HepG2 (cell line): ENCODE results near the gene ADAMTS15. TPM values are rescaled to one million over a fixed set of nuclear protein-coding genes. Genes with fewer than 3 reads are reported as not detected.

Experiments used
- ATAC-seq: fragments of 200-7000 bp; cut with Tn5 transposase; 3 replicates; pipeline ENCODE4 v1.9.1; 2020; ENCODE audit warnings: mild to moderate bottlenecking, moderate library complexity
- BruUV-seq: library from RNA; stranded (reverse); fragments of 400-500 nt; replicated peaks from 2 replicates; lab custom pipeline; 2021; lab: Mats Ljungman, UMichigan
- CTCF ChIA-PET: fragments of 300-600 bp; formaldehyde crosslinking; extraction: SDS; loops from one replicate; lab custom pipeline; 2021; ENCODE audit warnings: low total read pairs, inconsistent platforms, low intra/inter-chr PET ratio; lab: Yijun Ruan, JAX
- POLR2A ChIA-PET: fragments of 350-600 bp; sonication (Branson Sonifier 250); formaldehyde crosslinking; loops from one replicate; lab custom pipeline; 2020; ENCODE audit warnings: antibody characterized with exemption, inconsistent platforms; lab: Yijun Ruan, JAX
- DNase-seq: peaks from one replicate; pipeline ENCODE4 v3.0.0-alpha.2; 2015; ENCODE audit warnings: low spot score
- FAIRE-seq: peaks from 3 replicates; lab custom pipeline; 2011; peaks lifted over from hg19 to GRCh38; lab: Jason Lieb, UNC
- H2AFZ ChIP-seq: one replicate; pipeline ENCODE4 v1.6.1; 2011; ENCODE audit warnings: low read length, inconsistent platforms
- H3K27ac ChIP-seq: fragments of 300-600 bp; 3 replicates; pipeline ENCODE4 v1.8.0; 2011; ENCODE audit warnings: mixed run types, mild to moderate bottlenecking, mixed read lengths, low read length, inconsistent platforms; ENCODE audit not compliant: insufficient read depth; ENCODE audit errors: extremely low read length
- H3K27me3 ChIP-seq, 2 experiments: fragments of 200-600 bp in 1 of 2; 2 replicates in 1 of 2; 3 replicates in 1 of 2; pipeline versions ENCODE4 v1.6.0 to v1.8.0; 2011; ENCODE audit warnings: low read length in 2 of 2, mild to moderate bottlenecking in 2 of 2, moderate library complexity in 2 of 2, inconsistent platforms in 1 of 2; ENCODE audit not compliant: insufficient read depth in 2 of 2, control insufficient read depth in 1 of 2
- H3K36me3 ChIP-seq, 2 experiments: fragments of 200-600 bp in 1 of 2; replicated peaks in 1 of 2; 2 replicates in 1 of 2; 3 replicates in 1 of 2; pipeline versions ENCODE4 v1.5.1 to v1.8.0; 2011; ENCODE audit warnings: low read length in 2 of 2, inconsistent platforms in 1 of 2; ENCODE audit not compliant: insufficient read depth in 2 of 2, control insufficient read depth in 1 of 2
- H3K4me1 ChIP-seq: 2 replicates; pipeline ENCODE4 v1.5.1; 2012; ENCODE audit warnings: low read length, inconsistent platforms; ENCODE audit not compliant: insufficient read depth
- H3K4me2 ChIP-seq: 2 replicates; pipeline ENCODE4 v1.6.0; 2011; ENCODE audit warnings: low read depth, low read length, inconsistent platforms
- H3K4me3 ChIP-seq, 3 experiments: fragments of 200-600 bp in 1 of 3; sonication (generic), shearing (Covaris generic) in 1 of 3; replicated peaks in 1 of 3; 2 replicates each; pipeline ENCODE4 v1.5.1; 2011 to 2016; ENCODE audit warnings: low read length in 3 of 3, inconsistent platforms in 2 of 3, low read depth in 2 of 3, mild to moderate bottlenecking in 2 of 3, control low read depth in 1 of 3, mixed read lengths in 1 of 3; ENCODE audit not compliant: insufficient read depth in 1 of 3
- H3K79me2 ChIP-seq: one replicate; pipeline ENCODE4 v1.6.1; 2011; ENCODE audit warnings: low read length, inconsistent platforms; ENCODE audit not compliant: insufficient read depth
- H3K9ac ChIP-seq: 2 replicates; pipeline ENCODE4 v1.6.0; 2011; ENCODE audit warnings: mild to moderate bottlenecking, low read depth, low read length, inconsistent platforms; ENCODE audit not compliant: insufficient read depth
- H3K9me3 ChIP-seq: 2 replicates; pipeline ENCODE4 v1.5.1; 2012; ENCODE audit warnings: mild to moderate bottlenecking, low read length
- H4K20me1 ChIP-seq: 2 replicates; pipeline ENCODE4 v1.6.0; 2011; ENCODE audit warnings: inconsistent platforms, mild to moderate bottlenecking, low read length, moderate library complexity; ENCODE audit not compliant: insufficient read depth
- HIVEP1 ChIP-seq: sonication (generic); formaldehyde crosslinking; IDR thresholded peaks from 2 replicates; pipeline ENCODE4 v1.4.0; 2020; ENCODE audit warnings: mild to moderate bottlenecking, missing genetic modification reagents
- ZFP41 ChIP-seq: sonication (generic); formaldehyde crosslinking; IDR thresholded peaks from 2 replicates; pipeline ENCODE4 v1.4.0; 2020; ENCODE audit warnings: mild to moderate bottlenecking, missing genetic modification reagents, borderline replicate concordance
- ZNF672 ChIP-seq: sonication (generic); formaldehyde crosslinking; IDR thresholded peaks from 2 replicates; pipeline ENCODE4 v1.8.1; 2022; ENCODE audit warnings: missing genetic modification reagents
- WGBS: methylation state at CpG from one replicate; pipeline ENCODE4 v1.1.6; 2017; ENCODE audit warnings: low lambda C conversion rate; 5-methylcytosine and 5-hydroxymethylcytosine counted together
- in situ Hi-C: cut with HindIII; loops from 2 replicates; pipeline ENCODE4 v1.10.0; 2017; ENCODE audit warnings: low pct_unique_long_range_greater_than_20kb; ENCODE audit not compliant: extremely low pct_ligation_motif_present
- intact Hi-C: fragments of 100-400 bp; cut with micrococcal nuclease; formaldehyde crosslinking; loops from one replicate; pipeline ENCODE4 v1.10.0; 2022; ENCODE audit not compliant: unreplicated experiment
- polyA plus RNA-seq, 8 experiments: library from polyadenylated mRNA; depleted of rRNA in 3 of 8; stranded (reverse) in 7 of 8; unstranded in 1 of 8; fragments of >200 nt; fragmentation: Illumina TruSeq in 4 of 8; extraction: Trizol in 4 of 8; gene quantifications; 2 replicates each; pipeline versions ENCODE4 v1.2.1 to v1.2.3, GENCODE V29; 2011 to 2016; ENCODE audit warnings: low read depth in 4 of 8, missing spikeins in 1 of 8, mixed read lengths in 1 of 8; ENCODE audit not compliant: insufficient read depth in 1 of 8
- total RNA-seq, 5 experiments: library from RNA; depleted of rRNA; stranded (reverse); fragments of >200 nt; fragmentation: Illumina TruSeq; extraction: Trizol; gene quantifications; 2 replicates each; pipeline ENCODE4 v1.2.3, GENCODE V29; 2016; ENCODE audit warnings: low read depth in 1 of 5
- TF ChIP-seq, protein P1 (sequence below): sonication (generic); formaldehyde crosslinking; IDR thresholded peaks from 2 replicates; pipeline ENCODE4 v1.4.0; 2020; ENCODE audit warnings: missing genetic modification reagents
- TF ChIP-seq, protein P2 (sequence below): sonication (generic); formaldehyde crosslinking; IDR thresholded peaks from 2 replicates; pipeline ENCODE4 v1.5.1; 2020; ENCODE audit warnings: mild to moderate bottlenecking, moderate library complexity, missing genetic modification reagents
- TF ChIP-seq, protein P3 (sequence below): sonication (generic); formaldehyde crosslinking; IDR thresholded peaks from 2 replicates; pipeline ENCODE4 v1.4.0; 2020; ENCODE audit warnings: missing genetic modification reagents, borderline replicate concordance
- TF ChIP-seq, protein P4 (sequence below): sonication (generic); formaldehyde crosslinking; IDR thresholded peaks from 2 replicates; pipeline ENCODE4 v1.4.0; 2020; ENCODE audit warnings: missing genetic modification reagents

The ADAMTS15 gene
- total and polyA plus RNA-seq, 2 of the 13 experiments (the other 11 are each of a cell fraction or from before 2014, with no cell fraction given) = 0.01 to 0.02 TPM

DNA sequence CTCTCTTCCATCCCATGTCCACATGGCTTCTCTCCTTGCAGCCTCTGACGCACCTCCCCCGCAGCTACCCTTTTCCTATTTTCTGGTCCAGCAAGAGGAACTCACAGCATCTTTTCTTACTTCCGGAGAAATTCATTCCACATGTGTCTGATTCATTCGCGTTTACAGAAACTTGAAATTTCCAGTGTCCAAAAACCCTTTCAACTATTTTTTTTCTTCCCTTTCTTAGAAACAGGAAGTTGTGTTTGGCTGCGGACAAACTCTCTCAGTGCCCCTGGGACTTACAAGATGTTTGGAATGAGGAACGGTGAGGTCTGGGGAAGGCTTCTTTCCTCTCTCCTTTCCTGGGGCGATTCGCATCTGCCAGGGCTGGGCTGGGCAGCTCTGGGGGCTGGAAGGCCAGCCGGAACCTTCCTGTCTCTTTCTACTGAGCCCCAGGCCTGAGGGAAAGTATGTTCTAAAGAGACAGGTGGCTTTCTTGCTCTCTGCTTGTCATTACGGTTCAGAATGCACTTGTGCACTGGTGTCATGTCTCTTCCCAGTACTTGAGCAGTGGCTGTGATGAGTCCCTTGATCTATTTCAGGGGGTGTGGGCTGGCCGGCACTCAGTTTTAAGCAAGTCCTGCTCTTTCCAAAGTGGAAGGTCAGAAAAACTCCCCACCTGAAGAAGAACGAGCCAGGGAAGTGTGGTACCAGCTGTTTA lies 47.5 kb upstream of the ADAMTS15 start:
- no TSS peak for BruUV-seq
- no peaks in the 10 kb centered on the region for H3K4me1 ChIP-seq
- FAIRE-seq (no peak), DNase-seq (no peak), ATAC-seq (no peak)
- H3K4me3 ChIP-seq = no peak overlapping the region
- H3K9ac ChIP-seq = no peak overlapping the region
- H3K27me3 ChIP-seq = peaks cover 5 to 44% of the 10 kb centered on the region in 2 experiments; a peak in 4 of 5 replicates
- in situ Hi-C loops (no loop called here), intact Hi-C loops (no loop called here)
- H3K79me2 ChIP-seq = no peaks in the 10 kb centered on the region
- CTCF ChIA-PET = no interaction called here
- H3K9me3 ChIP-seq = no peaks in the 10 kb centered on the region
- no peak overlapping the region for H3K4me2 ChIP-seq
- H2AFZ ChIP-seq = no peak overlapping the region
- POLR2A ChIA-PET = no interaction called here
- no peaks in the 10 kb centered on the region for H3K36me3 ChIP-seq
- no peak overlapping the region for H3K27ac ChIP-seq
- no peaks in the 10 kb centered on the region for H4K20me1 ChIP-seq
- WGBS = 43% methylated on average over 12 of the region's 13 CpGs
- no peak for TF ChIP-seq ZNF672 (CRISPR knock-in tag)
- TF ChIP-seq ZFP41 (CRISPR knock-in tag) = no peak
- TF ChIP-seq HIVEP1 = no peak
- TF ChIP-seq, protein P1, sequence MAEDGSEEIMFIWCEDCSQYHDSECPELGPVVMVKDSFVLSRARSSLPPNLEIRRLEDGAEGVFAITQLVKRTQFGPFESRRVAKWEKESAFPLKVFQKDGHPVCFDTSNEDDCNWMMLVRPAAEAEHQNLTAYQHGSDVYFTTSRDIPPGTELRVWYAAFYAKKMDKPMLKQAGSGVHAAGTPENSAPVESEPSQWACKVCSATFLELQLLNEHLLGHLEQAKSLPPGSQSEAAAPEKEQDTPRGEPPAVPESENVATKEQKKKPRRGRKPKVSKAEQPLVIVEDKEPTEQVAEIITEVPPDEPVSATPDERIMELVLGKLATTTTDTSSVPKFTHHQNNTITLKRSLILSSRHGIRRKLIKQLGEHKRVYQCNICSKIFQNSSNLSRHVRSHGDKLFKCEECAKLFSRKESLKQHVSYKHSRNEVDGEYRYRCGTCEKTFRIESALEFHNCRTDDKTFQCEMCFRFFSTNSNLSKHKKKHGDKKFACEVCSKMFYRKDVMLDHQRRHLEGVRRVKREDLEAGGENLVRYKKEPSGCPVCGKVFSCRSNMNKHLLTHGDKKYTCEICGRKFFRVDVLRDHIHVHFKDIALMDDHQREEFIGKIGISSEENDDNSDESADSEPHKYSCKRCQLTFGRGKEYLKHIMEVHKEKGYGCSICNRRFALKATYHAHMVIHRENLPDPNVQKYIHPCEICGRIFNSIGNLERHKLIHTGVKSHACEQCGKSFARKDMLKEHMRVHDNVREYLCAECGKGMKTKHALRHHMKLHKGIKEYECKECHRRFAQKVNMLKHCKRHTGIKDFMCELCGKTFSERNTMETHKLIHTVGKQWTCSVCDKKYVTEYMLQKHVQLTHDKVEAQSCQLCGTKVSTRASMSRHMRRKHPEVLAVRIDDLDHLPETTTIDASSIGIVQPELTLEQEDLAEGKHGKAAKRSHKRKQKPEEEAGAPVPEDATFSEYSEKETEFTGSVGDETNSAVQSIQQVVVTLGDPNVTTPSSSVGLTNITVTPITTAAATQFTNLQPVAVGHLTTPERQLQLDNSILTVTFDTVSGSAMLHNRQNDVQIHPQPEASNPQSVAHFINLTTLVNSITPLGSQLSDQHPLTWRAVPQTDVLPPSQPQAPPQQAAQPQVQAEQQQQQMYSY (CRISPR knock-in tag) = no peak
- TF ChIP-seq, protein P2, sequence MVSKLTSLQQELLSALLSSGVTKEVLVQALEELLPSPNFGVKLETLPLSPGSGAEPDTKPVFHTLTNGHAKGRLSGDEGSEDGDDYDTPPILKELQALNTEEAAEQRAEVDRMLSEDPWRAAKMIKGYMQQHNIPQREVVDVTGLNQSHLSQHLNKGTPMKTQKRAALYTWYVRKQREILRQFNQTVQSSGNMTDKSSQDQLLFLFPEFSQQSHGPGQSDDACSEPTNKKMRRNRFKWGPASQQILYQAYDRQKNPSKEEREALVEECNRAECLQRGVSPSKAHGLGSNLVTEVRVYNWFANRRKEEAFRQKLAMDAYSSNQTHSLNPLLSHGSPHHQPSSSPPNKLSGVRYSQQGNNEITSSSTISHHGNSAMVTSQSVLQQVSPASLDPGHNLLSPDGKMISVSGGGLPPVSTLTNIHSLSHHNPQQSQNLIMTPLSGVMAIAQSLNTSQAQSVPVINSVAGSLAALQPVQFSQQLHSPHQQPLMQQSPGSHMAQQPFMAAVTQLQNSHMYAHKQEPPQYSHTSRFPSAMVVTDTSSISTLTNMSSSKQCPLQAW (CRISPR knock-in tag) = no peak
- TF ChIP-seq, protein P3, sequence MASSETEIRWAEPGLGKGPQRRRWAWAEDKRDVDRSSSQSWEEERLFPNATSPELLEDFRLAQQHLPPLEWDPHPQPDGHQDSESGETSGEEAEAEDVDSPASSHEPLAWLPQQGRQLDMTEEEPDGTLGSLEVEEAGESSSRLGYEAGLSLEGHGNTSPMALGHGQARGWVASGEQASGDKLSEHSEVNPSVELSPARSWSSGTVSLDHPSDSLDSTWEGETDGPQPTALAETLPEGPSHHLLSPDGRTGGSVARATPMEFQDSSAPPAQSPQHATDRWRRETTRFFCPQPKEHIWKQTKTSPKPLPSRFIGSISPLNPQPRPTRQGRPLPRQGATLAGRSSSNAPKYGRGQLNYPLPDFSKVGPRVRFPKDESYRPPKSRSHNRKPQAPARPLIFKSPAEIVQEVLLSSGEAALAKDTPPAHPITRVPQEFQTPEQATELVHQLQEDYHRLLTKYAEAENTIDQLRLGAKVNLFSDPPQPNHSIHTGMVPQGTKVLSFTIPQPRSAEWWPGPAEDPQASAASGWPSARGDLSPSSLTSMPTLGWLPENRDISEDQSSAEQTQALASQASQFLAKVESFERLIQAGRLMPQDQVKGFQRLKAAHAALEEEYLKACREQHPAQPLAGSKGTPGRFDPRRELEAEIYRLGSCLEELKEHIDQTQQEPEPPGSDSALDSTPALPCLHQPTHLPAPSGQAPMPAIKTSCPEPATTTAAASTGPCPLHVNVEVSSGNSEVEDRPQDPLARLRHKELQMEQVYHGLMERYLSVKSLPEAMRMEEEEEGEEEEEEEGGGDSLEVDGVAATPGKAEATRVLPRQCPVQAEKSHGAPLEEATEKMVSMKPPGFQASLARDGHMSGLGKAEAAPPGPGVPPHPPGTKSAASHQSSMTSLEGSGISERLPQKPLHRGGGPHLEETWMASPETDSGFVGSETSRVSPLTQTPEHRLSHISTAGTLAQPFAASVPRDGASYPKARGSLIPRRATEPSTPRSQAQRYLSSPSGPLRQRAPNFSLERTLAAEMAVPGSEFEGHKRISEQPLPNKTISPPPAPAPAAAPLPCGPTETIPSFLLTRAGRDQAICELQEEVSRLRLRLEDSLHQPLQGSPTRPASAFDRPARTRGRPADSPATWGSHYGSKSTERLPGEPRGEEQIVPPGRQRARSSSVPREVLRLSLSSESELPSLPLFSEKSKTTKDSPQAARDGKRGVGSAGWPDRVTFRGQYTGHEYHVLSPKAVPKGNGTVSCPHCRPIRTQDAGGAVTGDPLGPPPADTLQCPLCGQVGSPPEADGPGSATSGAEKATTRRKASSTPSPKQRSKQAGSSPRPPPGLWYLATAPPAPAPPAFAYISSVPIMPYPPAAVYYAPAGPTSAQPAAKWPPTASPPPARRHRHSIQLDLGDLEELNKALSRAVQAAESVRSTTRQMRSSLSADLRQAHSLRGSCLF (CRISPR knock-in tag) = no peak
- TF ChIP-seq, protein P4, sequence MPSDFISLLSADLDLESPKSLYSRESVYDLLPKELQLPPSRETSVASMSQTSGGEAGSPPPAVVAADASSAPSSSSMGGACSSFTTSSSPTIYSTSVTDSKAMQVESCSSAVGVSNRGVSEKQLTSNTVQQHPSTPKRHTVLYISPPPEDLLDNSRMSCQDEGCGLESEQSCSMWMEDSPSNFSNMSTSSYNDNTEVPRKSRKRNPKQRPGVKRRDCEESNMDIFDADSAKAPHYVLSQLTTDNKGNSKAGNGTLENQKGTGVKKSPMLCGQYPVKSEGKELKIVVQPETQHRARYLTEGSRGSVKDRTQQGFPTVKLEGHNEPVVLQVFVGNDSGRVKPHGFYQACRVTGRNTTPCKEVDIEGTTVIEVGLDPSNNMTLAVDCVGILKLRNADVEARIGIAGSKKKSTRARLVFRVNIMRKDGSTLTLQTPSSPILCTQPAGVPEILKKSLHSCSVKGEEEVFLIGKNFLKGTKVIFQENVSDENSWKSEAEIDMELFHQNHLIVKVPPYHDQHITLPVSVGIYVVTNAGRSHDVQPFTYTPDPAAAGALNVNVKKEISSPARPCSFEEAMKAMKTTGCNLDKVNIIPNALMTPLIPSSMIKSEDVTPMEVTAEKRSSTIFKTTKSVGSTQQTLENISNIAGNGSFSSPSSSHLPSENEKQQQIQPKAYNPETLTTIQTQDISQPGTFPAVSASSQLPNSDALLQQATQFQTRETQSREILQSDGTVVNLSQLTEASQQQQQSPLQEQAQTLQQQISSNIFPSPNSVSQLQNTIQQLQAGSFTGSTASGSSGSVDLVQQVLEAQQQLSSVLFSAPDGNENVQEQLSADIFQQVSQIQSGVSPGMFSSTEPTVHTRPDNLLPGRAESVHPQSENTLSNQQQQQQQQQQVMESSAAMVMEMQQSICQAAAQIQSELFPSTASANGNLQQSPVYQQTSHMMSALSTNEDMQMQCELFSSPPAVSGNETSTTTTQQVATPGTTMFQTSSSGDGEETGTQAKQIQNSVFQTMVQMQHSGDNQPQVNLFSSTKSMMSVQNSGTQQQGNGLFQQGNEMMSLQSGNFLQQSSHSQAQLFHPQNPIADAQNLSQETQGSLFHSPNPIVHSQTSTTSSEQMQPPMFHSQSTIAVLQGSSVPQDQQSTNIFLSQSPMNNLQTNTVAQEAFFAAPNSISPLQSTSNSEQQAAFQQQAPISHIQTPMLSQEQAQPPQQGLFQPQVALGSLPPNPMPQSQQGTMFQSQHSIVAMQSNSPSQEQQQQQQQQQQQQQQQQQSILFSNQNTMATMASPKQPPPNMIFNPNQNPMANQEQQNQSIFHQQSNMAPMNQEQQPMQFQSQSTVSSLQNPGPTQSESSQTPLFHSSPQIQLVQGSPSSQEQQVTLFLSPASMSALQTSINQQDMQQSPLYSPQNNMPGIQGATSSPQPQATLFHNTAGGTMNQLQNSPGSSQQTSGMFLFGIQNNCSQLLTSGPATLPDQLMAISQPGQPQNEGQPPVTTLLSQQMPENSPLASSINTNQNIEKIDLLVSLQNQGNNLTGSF (CRISPR knock-in tag) = no peak
